Keratinocyte (primary cell): ENCODE measurements around the gene MLIP. TPM values are rescaled to one million over a fixed set of nuclear protein-coding genes. Genes with fewer than 3 reads are reported as not detected.

Source experiments
- DNase-seq: peaks from one replicate; pipeline ENCODE4 v3.0.0-alpha.2; 2011; ENCODE audit warnings: low read depth, missing footprints, low spot score
- FAIRE-seq: peaks from 2 replicates; lab custom pipeline; 2011; peaks lifted over from hg19 to GRCh38; lab: Jason Lieb, UNC
- H2AFZ ChIP-seq: 2 replicates; pipeline ENCODE4 v1.6.0; 2012; ENCODE audit warnings: low read length, control low read depth, inconsistent platforms; ENCODE audit not compliant: control insufficient read depth
- H3K27ac ChIP-seq: 2 replicates; pipeline ENCODE4 v1.5.1; 2011; ENCODE audit warnings: low read length; ENCODE audit not compliant: control insufficient read depth, insufficient read depth
- H3K27me3 ChIP-seq: 3 replicates; pipeline ENCODE4 v1.6.0; 2011; ENCODE audit warnings: low read length; ENCODE audit not compliant: control insufficient read depth, insufficient read depth; ENCODE audit errors: extremely low read depth
- H3K36me3 ChIP-seq, 2 experiments: 2 replicates in 1 of 2; 3 replicates in 1 of 2; pipeline ENCODE4 v1.5.1; 2011; ENCODE audit warnings: low read length in 2 of 2, mild to moderate bottlenecking in 1 of 2; ENCODE audit not compliant: control insufficient read depth in 2 of 2, insufficient read depth in 2 of 2; ENCODE audit errors: extremely low read depth in 1 of 2
- H3K4me1 ChIP-seq: 3 replicates; pipeline ENCODE4 v1.5.1; 2011; ENCODE audit warnings: low read length; ENCODE audit not compliant: control insufficient read depth, insufficient read depth; ENCODE audit errors: extremely low read depth
- H3K4me2 ChIP-seq: 3 replicates; pipeline ENCODE4 v1.6.0; 2011; ENCODE audit warnings: low read depth, low read length; ENCODE audit not compliant: control insufficient read depth, insufficient read depth; ENCODE audit errors: extremely low read depth
- H3K4me3 ChIP-seq, 3 experiments: fragments of 200-600 bp in 1 of 3; sonication (generic) in 1 of 3; 2 replicates in 2 of 3; 3 replicates in 1 of 3; pipeline ENCODE4 v1.5.1; 2011 to 2016; ENCODE audit warnings: low read length in 3 of 3, mild to moderate bottlenecking in 3 of 3, control low read depth in 2 of 3, inconsistent platforms in 1 of 3, low read depth in 1 of 3, mixed read lengths in 1 of 3, mixed run types in 1 of 3, moderate library complexity in 1 of 3; ENCODE audit not compliant: control insufficient read depth in 2 of 3, insufficient read depth in 2 of 3; ENCODE audit errors: extremely low read depth in 1 of 3
- H3K79me2 ChIP-seq: 2 replicates; pipeline ENCODE4 v1.6.0; 2012; ENCODE audit warnings: low read length; ENCODE audit not compliant: control insufficient read depth, insufficient read depth
- H3K9ac ChIP-seq: 3 replicates; pipeline ENCODE4 v1.6.0; 2011; ENCODE audit warnings: low read length; ENCODE audit not compliant: control insufficient read depth, insufficient read depth; ENCODE audit errors: extremely low read depth
- H3K9me1 ChIP-seq: 3 replicates; pipeline ENCODE4 v1.6.0; 2011; ENCODE audit warnings: low read length; ENCODE audit not compliant: control insufficient read depth, insufficient read depth; ENCODE audit errors: extremely low read depth
- H3K9me3 ChIP-seq: 2 replicates; pipeline ENCODE4 v1.5.1; 2012; ENCODE audit warnings: low read depth, low read length; ENCODE audit not compliant: control insufficient read depth
- H4K20me1 ChIP-seq: 3 replicates; pipeline ENCODE4 v1.6.0; 2011; ENCODE audit warnings: low read length; ENCODE audit not compliant: control insufficient read depth, insufficient read depth; ENCODE audit errors: extremely low read depth
- CTCF ChIP-seq, 3 experiments: IDR thresholded peaks in 1 of 3; conservative IDR thresholded peaks in 1 of 3; optimal IDR thresholded peaks in 1 of 3; 2 replicates in 2 of 3; 3 replicates in 1 of 3; pipeline versions ENCODE3 to v1.5.1; 2011; ENCODE audit warnings: low read length in 3 of 3, mild to moderate bottlenecking in 3 of 3, moderate library complexity in 2 of 3, control low read depth in 1 of 3, inconsistent platforms in 1 of 3; ENCODE audit not compliant: insufficient read depth in 2 of 3; ENCODE audit errors: extremely low read depth in 1 of 3
- EZH2 ChIP-seq: IDR thresholded peaks from one replicate; pipeline ENCODE4 v1.6.1; 2012; ENCODE audit warnings: inconsistent platforms, mild to moderate bottlenecking, low read length, moderate library complexity
- dilution Hi-C: fragments of 300-500 bp; cut with MboI; formaldehyde crosslinking; loops from one replicate; pipeline ENCODE4 v1.7.0; 2020; ENCODE audit warnings: low sequenced_read_pairs; ENCODE audit not compliant: extremely low pct_ligation_motif_present
- polyA plus RNA-seq, 5 experiments: library from polyadenylated mRNA; depleted of rRNA in 3 of 5; stranded (reverse) in 3 of 5; stranded (forward) in 1 of 5; unstranded in 1 of 5; fragments of >200 nt; gene quantifications; 1 replicate in 1 of 5; 2 replicates in 3 of 5; 3 replicates in 1 of 5; pipeline versions ENCODE4 v1.2.1 to v1.2.3, GENCODE V29; 2011 to 2012; ENCODE audit warnings: missing spikeins in 2 of 5, low read depth in 1 of 5, low replicate concordance in 1 of 5

MLIP gene
- polyA plus RNA-seq, 1 donor (not counting 4 experiments of a cell fraction or from before 2014, with no cell fraction given), result 0.87 TPM

- no peaks in the 10 kb centered on the region for H3K4me1 ChIP-seq
- H3K9me3 ChIP-seq, result no peaks in the 10 kb centered on the region
- no peak for TF ChIP-seq EZH2
- TF ChIP-seq CTCF (optimal IDR thresholded peaks at IDR 0.05 in 1 of 3, IDR thresholded peaks at IDR 0.05 in 1 of 3, conservative IDR thresholded peaks at IDR 0.05 in 1 of 3; ENCODE audit: extremely low read depth in 1 of 3, insufficient read depth in 2 of 3, low read length in 3 of 3), result no peak
- H3K9ac ChIP-seq, result no peak overlapping the region
- no peak overlapping the region for H3K27ac ChIP-seq
- no peak overlapping the region for H3K4me2 ChIP-seq
- no peaks in the 10 kb centered on the region for H3K27me3 ChIP-seq
- no peaks in the 10 kb centered on the region for H3K36me3 ChIP-seq
- no peaks in the 10 kb centered on the region for H3K9me1 ChIP-seq
- H2AFZ ChIP-seq, result no peak overlapping the region
- no peaks in the 10 kb centered on the region for H4K20me1 ChIP-seq
- no peaks in the 10 kb centered on the region for H3K79me2 ChIP-seq
- DNase-seq (no peak), FAIRE-seq (no peak)
- dilution Hi-C loops, result no loop called here
- H3K4me3 ChIP-seq, result no peak overlapping the region
These were observed 10.7 kb upstream of the MLIP start for GRCh38 chr6:54100411-54101006.

GRCh38 chr6:54102238-54102637, 9.0 kb upstream of the MLIP start:
- no peak for FAIRE-seq
- TF ChIP-seq CTCF (optimal IDR thresholded peaks at IDR 0.05 in 1 of 3, IDR thresholded peaks at IDR 0.05 in 1 of 3, conservative IDR thresholded peaks at IDR 0.05 in 1 of 3; ENCODE audit: extremely low read depth in 1 of 3, insufficient read depth in 2 of 3, low read length in 3 of 3) (no peak), EZH2 (no peak)
- Histone ChIP-seq H3K9me3 (no peaks in the 10 kb centered on the region), H3K36me3 (no peaks in the 10 kb centered on the region), H3K27me3 (no peaks in the 10 kb centered on the region), H3K4me3 (no peak overlapping the region), H3K27ac (no peak overlapping the region), H4K20me1 (no peaks in the 10 kb centered on the region), H3K9ac (no peak overlapping the region), H2AFZ (no peak overlapping the region), H3K4me1 (no peaks in the 10 kb centered on the region), H3K4me2 (no peak overlapping the region), H3K79me2 (no peaks in the 10 kb centered on the region), H3K9me1 (no peaks in the 10 kb centered on the region)
- dilution Hi-C loops, result no loop called here
- no peak for DNase-seq
